Activated B cell treated with CpG ODN at 0.5 μM for 24 hours (primary cell): ENCODE data around the gene KCNQ1OT1. TPM values are rescaled to one million over a fixed set of nuclear protein-coding genes. Genes with fewer than 3 reads are reported as not detected.

ENCODE experiments used
- ATAC-seq: fragments of 200-7000 bp; cut with Tn5 transposase; one replicate; pipeline ENCODE4 v1.10.0; 2021; ENCODE audit warnings: low read depth, mild to moderate bottlenecking, moderate library complexity
- CTCF ChIA-PET: fragments of 350-600 bp; sonication (Branson Sonifier 250); formaldehyde crosslinking; loops from one replicate; lab custom pipeline; 2021; ENCODE audit warnings: antibody characterized with exemption; lab: Charles Lee
- POLR2A ChIA-PET: fragments of 350-600 bp; sonication (Branson Sonifier 250); formaldehyde crosslinking; loops from one replicate; lab custom pipeline; 2021; ENCODE audit warnings: antibody characterized with exemption; lab: Charles Lee
- DNase-seq: peaks from one replicate; pipeline ENCODE4 v3.0.0; 2022
- H3K27ac Mint-ChIP-seq: one replicate; pipeline ENCODE4 v1.8.0; 2020; ENCODE audit warnings: mixed read lengths
- H3K27me3 Mint-ChIP-seq: one replicate; pipeline ENCODE4 v1.8.0; 2021; ENCODE audit warnings: mixed read lengths
- H3K36me3 Mint-ChIP-seq: one replicate; pipeline ENCODE4 v1.8.0; 2021; ENCODE audit warnings: low read depth, mixed read lengths
- H3K4me1 Mint-ChIP-seq: one replicate; pipeline ENCODE4 v1.8.0; 2021; ENCODE audit warnings: mixed read lengths
- H3K4me3 Mint-ChIP-seq: one replicate; pipeline ENCODE4 v1.8.0; 2020; ENCODE audit warnings: mild to moderate bottlenecking, mixed read lengths
- H3K9me3 Mint-ChIP-seq: one replicate; pipeline ENCODE4 v1.8.0; 2020; ENCODE audit warnings: mixed read lengths
- intact Hi-C: fragments of 100-400 bp; cut with micrococcal nuclease; formaldehyde crosslinking; loops from one replicate; pipeline ENCODE4 v1.15.1; 2024
- total RNA-seq: library from RNA; stranded (reverse); gene quantifications from 2 replicates; pipeline ENCODE4 v1.2.3, GENCODE V29; 2022
- TF ChIP-seq, protein P1 (sequence below): fragments of 200-600 bp; IDR thresholded peaks from one replicate; pipeline ENCODE4 v1.8.0; 2022; ENCODE audit warnings: antibody characterized with exemption, mild to moderate bottlenecking

Gene KCNQ1OT1
- 0.88 and 1.2 TPM in 2 replicates for total RNA-seq

DNA sequence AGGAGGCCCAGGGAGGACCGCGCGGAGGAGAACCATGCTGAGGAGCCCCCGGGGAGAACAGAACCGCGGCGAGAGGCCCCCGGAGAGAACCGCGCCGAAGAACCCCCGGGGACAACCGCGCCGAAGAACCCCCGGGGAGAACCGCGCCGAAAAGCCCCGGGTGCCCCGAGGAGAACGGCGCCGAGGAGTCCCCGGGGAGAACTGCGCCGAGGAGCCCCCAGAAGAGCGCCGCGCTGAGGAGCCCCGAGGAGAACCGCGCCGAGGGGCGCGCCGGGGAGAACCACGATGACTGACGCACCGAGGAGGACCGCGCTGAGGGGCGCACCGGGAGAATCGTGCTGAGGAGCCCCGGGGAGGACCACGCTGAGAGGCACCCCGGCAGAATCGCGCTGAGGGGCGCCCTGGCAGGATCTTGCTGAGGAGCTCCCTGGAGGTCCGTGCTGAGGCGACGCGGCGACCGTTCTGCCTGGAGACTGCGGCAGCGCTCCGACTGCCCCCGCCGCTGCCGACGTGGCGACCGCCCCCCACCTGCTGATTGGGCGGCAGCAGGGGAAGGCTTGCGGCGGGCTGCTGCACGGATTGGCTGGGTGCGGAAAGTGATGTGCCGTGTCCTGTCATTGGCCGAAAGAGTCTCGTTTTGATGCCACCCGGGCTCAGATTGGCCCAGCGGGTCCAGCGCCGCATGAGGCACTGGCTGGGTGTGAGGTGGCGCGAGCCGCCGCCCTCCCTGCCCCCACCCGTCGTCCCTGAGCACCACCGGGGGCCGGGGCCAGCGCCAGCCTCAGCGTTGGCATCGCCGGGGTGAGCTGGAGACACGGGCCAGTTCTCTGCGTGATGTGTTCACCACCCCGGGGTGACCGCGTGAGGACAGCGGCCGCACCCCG is at the start of gene KCNQ1OT1:
Gene KCNQ1OT1, minus strand, starts transcription at position 464 of the 884 bp plus-strand sequence.
- ATAC-seq, result peak; percentile 94
- TF ChIP-seq, protein P1, sequence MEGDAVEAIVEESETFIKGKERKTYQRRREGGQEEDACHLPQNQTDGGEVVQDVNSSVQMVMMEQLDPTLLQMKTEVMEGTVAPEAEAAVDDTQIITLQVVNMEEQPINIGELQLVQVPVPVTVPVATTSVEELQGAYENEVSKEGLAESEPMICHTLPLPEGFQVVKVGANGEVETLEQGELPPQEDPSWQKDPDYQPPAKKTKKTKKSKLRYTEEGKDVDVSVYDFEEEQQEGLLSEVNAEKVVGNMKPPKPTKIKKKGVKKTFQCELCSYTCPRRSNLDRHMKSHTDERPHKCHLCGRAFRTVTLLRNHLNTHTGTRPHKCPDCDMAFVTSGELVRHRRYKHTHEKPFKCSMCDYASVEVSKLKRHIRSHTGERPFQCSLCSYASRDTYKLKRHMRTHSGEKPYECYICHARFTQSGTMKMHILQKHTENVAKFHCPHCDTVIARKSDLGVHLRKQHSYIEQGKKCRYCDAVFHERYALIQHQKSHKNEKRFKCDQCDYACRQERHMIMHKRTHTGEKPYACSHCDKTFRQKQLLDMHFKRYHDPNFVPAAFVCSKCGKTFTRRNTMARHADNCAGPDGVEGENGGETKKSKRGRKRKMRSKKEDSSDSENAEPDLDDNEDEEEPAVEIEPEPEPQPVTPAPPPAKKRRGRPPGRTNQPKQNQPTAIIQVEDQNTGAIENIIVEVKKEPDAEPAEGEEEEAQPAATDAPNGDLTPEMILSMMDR, result no peak
- peak within 1 kb of the TSS; percentile 85 for H3K4me3 Mint-ChIP-seq
- ChIA-PET POLR2A (interaction anchor here (0.6 to 1.0 kb wide), 5 partner anchors 9 to 431 kb away, joined by 3 to 7 read pairs (median 3); no protein-coding TSS in a partner anchor), CTCF (no interaction called here)
- H3K27me3 Mint-ChIP-seq, result no peaks in the 10 kb centered on the region
- intact Hi-C loops, result loop anchor here (1.0 to 10.0 kb wide), 3 partner anchors 165 to 293 kb away; partner anchors contain the start of gene NAP1L4
- H3K36me3 Mint-ChIP-seq, result peaks cover 13% of the 10 kb centered on the region
- H3K4me1 Mint-ChIP-seq, result peaks cover 47% of the 10 kb centered on the region
- DNase-seq, result peak; percentile 77
- H3K9me3 Mint-ChIP-seq, result no peaks in the 10 kb centered on the region
- peak within 1 kb of the TSS; percentile 70 for H3K27ac Mint-ChIP-seq

DNA sequence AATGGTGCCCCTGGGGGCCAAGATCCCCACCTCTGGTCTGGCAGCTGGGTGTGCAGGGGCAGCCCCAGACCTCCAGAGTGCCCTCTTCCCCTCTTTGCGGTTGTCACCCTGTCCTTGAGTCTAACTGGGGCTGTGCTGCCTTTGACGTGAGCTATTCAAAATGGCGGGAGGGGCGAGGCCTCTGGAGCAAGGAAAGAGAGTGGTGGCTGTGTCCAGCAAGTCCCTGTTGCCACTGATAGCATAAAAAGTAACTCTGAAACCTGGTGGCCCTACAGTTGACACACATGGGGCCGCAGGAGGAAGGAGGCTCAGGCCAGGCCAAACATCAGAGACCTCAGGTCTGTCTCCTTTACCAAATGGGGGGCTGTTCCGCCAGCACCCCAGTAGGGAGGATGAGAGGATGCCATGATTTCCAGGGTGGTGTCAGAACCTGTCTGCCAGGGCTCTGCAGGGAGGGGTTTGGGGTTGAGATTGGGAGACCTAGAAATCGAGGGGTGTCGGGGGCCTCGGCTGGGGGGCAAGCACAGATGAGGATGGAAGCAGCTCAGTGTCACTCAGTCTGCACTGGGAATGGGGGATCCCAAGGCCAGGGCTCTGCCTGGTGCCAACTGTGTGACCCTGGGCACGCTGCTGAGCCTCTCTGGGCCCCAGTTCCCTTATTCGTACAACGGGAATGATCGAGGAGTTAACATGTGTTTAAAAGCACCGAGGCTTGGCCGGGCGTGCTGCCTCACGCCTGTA is 49.2 kb upstream of the KCNQ1OT1 start:
- TF ChIP-seq, protein P1, result no peak
- peaks cover 3% of the 10 kb centered on the region for H3K9me3 Mint-ChIP-seq
- ChIA-PET CTCF (no interaction called here), POLR2A (no interaction called here)
- H3K4me1 Mint-ChIP-seq, result no peaks in the 10 kb centered on the region
- peaks cover 13% of the 10 kb centered on the region for H3K36me3 Mint-ChIP-seq
- H3K4me3 Mint-ChIP-seq, result no peak overlapping the region
- intact Hi-C loops, result no loop called here
- ATAC-seq, result no peak
- DNase-seq, result no peak
- no peak overlapping the region for H3K27ac Mint-ChIP-seq
- H3K27me3 Mint-ChIP-seq, result no peaks in the 10 kb centered on the region

DNA sequence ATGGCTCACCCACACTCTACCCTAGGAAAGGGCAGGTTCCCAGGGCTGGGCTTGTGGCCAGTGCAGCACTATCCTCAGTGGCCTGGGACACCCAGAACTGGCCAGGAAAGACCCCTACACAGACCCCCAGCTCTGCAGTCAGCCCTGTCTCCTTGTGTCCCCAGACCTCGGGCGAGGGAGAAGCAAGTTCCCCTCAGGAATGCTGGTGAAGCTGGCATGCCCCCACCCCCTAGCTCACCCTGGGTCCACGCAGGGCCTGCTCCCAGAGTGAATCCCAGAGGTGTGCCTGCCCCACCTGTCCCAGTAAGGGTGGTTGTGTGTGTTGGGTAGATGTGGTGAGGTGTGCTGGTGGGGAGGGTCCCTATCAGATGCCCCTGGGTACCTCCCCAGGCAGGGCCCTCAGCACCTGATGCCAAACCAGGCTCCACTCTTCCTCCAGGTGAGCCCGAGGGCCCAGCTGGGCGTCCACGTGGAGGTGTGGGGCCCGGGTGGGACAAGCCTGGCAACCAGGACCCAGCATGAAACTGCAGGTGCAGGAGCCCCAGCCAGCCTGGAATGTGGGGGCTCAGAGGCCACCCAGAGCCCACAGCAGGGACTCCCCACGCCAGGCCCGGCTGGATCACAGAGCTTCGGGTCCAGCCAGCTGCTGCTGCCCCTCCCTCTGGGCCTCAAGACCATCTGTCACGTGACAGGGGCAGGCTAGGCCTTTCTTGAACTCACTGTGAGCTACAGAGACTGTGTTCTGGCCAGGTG is 48.4 kb upstream of the KCNQ1OT1 start:
- TF ChIP-seq, protein P1, result no peak
- ChIA-PET POLR2A (no interaction called here), CTCF (no interaction called here)
- H3K36me3 Mint-ChIP-seq, result peaks cover 9% of the 10 kb centered on the region
- H3K9me3 Mint-ChIP-seq, result no peaks in the 10 kb centered on the region
- no peaks in the 10 kb centered on the region for H3K27me3 Mint-ChIP-seq
- H3K4me3 Mint-ChIP-seq, result no peak overlapping the region
- H3K4me1 Mint-ChIP-seq, result no peaks in the 10 kb centered on the region
- DNase-seq, result no peak
- intact Hi-C loops, result no loop called here
- ATAC-seq, result no peak
- H3K27ac Mint-ChIP-seq, result no peak overlapping the region

DNA sequence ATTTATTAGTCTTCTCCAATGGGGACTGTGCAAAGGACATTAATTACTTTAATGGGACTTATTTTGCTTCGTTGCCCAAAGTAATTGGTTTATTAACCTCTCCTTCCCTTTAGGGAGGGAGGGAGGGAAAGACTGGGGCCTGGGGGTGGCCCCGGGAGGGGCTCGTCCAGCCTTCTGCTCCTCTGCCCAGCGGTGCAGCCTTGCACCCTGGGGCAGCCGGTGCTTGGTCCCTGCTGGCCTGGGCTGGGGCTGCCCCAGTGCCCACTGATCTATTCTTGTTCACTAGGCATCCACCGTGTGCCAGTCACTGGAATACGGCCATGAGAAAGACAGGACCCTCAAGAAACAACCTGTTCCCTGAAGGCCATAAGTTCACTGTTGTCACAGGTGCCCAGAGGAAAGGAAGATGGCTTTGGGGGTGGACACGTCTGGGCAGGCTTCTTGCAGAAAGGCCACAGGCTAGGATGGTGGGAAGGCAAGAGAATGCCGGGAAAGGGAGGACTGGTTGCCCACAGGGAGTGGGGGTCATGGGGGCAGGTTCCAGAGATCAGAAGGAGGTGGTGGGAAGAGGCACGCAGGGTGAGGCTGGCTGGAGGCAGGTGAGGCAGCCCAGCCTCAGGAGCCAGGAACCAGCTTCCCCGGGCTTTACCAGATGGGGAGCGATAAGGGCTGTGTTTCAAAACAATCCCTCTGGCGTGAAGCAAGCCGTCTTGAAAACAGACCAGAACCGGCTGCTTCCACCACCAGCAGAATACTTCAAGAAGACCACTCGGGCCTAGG is 47.6 kb upstream of the KCNQ1OT1 start:
- intact Hi-C loops, result no loop called here
- ATAC-seq (no peak), DNase-seq (no peak)
- Mint-ChIP-seq H3K4me1 (no peaks in the 10 kb centered on the region), H3K9me3 (no peaks in the 10 kb centered on the region), H3K27me3 (no peaks in the 10 kb centered on the region), H3K36me3 (peaks cover 6% of the 10 kb centered on the region), H3K4me3 (no peak overlapping the region), H3K27ac (no peak overlapping the region)
- TF ChIP-seq, protein P1, result no peak
- POLR2A ChIA-PET, result no interaction called here
- CTCF ChIA-PET, result no interaction called here
